ENCODE measurements around the gene MINDY1.

Gene MINDY1

DNA sequence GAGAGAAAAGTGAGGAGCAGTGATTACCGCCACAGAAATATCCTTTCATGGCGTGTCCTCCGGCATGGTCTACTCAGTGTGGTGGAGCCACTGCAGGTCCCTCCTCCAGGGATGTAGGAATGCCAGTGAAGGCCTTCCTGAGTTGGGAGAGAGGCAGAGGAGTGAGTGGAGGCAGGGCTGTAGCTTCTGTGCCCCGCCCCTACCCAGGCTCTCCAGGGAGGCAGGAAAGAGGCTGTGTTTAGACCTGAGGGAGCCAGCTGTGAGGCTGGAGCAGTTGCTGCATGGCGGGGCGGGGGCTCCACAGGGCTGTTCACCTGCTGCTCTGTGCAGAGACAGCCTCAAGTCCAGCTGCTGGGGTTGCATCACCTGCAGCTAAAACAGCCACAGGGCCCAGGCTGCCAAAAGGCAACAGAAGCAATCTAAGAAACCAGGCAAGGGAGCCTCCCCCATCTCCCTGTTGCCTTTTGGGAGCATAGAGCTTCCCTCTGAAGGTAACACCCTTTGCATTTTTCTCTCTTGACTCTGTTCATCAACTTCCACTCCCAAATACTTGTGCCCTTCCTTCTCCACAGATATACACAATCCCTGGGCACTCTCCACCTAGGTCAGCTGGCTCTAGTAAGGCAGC, 25.4 kb downstream of the MINDY1 start:
- Mint-ChIP-seq H3K9me3 (no peaks in the 10 kb centered on the region), H3K27ac (no peak overlapping the region), H3K36me3 (no peaks in the 10 kb centered on the region), H3K27me3 (no peaks in the 10 kb centered on the region), H3K4me3 (no peak overlapping the region), H3K4me1 (peaks cover 35% of the 10 kb centered on the region)

DNA sequence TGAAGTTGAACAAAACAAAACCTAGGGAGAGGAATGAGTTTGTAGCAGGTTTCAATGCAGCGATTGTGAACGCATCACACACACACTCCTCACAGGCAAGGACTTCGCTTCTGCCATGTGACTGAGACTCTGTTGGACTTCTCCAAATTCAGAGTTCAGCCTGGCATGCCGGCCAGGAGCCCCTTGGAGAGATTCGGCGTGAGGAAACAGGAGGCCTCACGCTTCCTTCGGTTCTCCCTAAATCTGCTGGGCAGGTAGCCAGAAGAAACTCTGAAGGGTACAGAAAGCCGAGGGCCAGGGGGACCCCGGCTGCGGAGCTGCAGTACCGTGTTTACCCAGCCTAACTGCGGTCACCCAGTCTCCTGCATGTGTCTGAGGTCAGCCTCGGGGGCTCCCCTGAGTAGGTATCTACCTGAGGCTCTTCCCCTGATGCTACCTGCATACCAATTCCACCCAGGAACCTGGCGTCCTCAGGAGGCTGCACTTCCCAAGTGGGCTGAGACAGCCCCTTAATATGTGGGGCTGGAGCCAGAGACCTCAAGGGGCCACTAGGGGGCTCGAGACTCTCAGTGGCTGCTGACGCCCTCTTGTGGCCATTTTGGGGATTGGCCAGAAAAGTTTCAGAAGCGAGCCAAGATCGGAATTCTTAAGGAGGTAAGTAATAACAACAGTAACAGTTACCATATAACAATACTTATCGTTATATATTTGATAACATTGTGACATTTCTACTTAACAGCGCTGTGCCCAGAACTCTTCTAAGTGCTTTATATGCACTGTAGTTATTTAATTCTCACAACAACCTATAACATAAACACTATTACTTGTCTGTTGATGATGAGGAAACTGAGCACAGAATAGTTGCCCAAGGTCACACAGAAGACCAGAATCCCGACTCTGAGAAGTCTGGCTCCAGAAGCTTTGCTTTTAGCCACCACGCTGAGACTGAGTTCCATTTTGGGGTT, 27.3 kb downstream of the MINDY1 start:
- Mint-ChIP-seq H3K36me3 (no peaks in the 10 kb centered on the region), H3K27me3 (no peaks in the 10 kb centered on the region), H3K4me3 (peak overlapping the region; percentile 47), H3K4me1 (peaks cover 45% of the 10 kb centered on the region), H3K27ac (no peak overlapping the region), H3K9me3 (no peaks in the 10 kb centered on the region)

DNA sequence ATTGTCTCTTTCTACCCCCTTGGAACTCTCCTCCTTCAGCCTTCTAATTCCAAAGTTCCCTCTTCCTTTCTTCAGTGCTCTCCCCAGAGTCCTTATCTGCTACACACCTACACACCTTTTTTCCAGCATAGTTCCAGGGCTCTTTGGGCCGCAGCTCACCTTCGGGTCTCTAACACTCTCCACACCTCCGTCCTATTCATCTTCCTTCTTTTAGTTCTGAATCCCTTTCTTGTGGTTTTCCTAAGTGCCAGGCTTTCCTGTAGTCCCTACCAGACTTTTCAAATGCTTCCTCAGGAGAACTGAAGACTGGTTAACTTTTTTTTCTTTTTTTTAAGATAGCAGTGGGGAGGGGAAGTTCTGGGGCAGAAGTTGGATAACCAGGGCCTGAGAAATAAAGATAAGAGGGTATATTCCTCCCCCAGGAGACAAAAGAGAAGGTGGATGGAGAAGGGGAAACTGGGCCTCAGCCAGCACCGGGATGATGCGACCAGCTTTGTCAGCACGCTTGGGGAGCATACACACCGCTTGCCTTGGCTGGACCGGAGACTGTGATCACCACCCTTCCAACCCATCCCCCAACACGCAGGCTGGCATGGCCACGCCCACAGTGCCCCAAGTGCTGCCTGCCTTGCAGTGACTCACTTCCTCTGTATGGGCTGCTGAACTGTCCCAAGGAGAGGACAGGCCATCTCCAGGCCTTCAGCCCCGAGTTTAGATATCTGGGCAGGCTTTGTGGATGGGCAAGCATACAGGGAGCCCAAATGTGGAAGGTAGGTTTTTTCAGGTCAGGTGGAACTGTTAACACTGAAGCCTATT, 29.6 kb downstream of the MINDY1 start:
- Mint-ChIP-seq H3K27ac (peak overlapping the region; percentile 86), H3K4me1 (peaks cover 57% of the 10 kb centered on the region), H3K9me3 (no peaks in the 10 kb centered on the region), H3K36me3 (peaks cover 4% of the 10 kb centered on the region), H3K27me3 (no peaks in the 10 kb centered on the region), H3K4me3 (peak overlapping the region; percentile 81)

DNA sequence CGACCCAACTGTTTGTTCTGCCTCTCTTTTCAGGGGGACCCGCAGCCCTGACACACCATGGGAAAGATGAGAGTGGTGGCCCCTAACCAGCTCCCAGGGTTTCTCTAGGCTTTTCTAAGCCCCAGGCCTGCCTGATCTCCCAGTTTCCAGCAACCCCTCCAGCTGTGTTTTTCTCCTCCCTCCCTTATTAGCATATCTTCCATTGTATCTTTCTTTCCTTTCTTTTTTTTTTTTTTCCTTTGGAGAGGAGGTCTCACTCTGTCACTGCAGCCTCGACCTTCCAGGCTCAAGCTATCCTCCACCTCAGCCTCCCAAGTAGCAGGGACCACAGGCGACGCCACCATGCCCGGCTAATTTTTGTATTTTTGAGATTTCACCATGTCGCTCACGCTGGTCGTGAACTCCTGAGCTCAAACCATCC, 30.3 kb downstream of the MINDY1 start:
- Mint-ChIP-seq H3K4me1 (peaks cover 64% of the 10 kb centered on the region), H3K4me3 (peak overlapping the region; percentile 81), H3K27ac (peak overlapping the region; percentile 13), H3K36me3 (peaks cover 4% of the 10 kb centered on the region), H3K9me3 (no peaks in the 10 kb centered on the region), H3K27me3 (no peaks in the 10 kb centered on the region)

DNA sequence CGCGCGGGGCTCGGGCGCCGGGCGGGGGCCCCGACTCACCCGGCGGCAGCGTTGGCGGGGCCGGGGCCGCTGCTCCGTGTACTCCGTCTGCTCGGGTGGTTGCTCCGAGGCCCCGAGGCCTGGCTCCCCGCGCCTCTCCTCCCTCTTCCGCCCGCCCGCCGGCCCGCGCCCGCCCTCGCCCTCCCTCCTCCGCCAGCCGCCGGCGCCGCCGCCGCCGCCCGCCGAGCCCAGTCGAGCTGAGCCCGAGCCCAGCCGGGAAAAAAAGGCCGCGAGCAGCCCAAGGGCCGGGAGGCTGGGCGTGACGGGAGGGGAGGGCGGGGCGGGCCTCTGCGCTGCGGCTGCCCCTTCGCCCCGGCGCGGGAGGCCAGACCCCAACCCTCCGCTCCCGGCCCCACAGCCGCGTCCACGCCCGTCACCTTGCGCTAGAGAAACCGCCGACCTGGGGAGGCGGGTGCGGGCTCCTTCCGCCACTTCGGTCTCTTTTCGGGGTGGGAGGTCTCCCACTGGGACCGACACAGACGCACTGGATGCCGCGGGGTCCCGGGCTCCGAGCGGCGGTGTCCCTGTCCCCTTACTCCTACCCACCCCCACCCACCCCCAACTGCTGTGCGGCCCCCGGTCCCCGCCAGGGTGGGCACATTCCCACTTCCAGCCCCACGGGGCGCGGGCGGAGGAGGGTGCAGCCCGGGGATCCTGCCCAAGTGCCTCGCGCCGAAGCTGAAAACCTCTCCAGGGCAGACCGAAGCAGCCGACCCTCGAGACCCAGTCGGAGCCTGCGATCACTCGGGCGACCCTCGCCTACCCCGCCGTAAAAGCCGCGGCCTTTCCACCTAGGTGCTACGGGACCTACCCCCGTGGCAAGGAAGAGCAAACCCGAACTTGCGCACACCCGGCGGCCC, 31.9 kb downstream of the MINDY1 start, which contains the start of gene CERS2:
Gene CERS2, minus strand, starts transcription at position 256 of the 899 bp plus-strand sequence. CDS start 5,745 bp downstream, outside the sequence.
- Mint-ChIP-seq H3K9me3 (no peaks in the 10 kb centered on the region), H3K4me1 (peaks cover 75% of the 10 kb centered on the region), H3K4me3 (peak within 1 kb of the TSS; percentile 90), H3K27ac (peak within 1 kb of the TSS; percentile 92), H3K36me3 (peaks cover 4% of the 10 kb centered on the region), H3K27me3 (no peaks in the 10 kb centered on the region)

DNA sequence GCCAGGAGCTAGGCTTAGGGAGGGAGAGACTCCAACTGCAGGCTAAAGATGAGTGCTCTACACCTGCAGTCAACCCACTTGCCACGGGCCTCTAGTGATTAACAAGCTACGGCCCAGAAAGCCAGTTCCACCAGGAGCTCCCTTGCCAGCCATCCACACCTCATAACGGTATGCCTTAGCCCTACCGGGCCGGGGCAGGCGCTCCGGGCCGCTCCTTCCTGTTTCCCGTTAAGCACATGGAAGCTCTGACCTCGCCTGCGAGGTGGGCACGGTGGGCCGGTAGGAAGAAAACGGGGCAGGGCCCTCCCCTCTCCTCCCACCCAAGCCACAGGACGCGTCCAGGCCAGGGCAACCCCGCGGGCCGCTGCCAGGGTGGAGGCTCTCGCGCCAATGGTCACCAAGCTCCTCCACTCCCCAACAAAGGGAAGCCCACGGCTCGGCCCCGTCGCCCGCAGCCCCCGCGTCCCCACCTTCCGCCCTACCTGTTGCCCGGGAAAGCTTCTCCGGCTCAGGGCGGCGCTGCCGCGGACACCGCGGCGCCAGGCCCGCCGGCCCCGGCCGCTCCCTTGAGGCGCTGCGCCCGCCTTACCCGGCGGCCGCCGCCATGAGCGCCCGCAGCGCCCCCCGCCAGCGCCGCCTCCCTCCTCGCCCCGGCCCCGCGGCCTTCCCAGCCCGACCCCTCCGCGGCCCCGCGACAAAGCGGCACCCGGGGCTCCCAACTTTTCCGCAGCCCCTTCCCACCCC, 32.7 kb downstream of the MINDY1 start:
- H3K4me3 Mint-ChIP-seq: peak overlapping the region; percentile 90
- peak overlapping the region; percentile 92 for H3K27ac Mint-ChIP-seq
- no peaks in the 10 kb centered on the region for H3K27me3 Mint-ChIP-seq
- peaks cover 69% of the 10 kb centered on the region for H3K4me1 Mint-ChIP-seq
- H3K9me3 Mint-ChIP-seq: no peaks in the 10 kb centered on the region
- peaks cover 4% of the 10 kb centered on the region for H3K36me3 Mint-ChIP-seq

DNA sequence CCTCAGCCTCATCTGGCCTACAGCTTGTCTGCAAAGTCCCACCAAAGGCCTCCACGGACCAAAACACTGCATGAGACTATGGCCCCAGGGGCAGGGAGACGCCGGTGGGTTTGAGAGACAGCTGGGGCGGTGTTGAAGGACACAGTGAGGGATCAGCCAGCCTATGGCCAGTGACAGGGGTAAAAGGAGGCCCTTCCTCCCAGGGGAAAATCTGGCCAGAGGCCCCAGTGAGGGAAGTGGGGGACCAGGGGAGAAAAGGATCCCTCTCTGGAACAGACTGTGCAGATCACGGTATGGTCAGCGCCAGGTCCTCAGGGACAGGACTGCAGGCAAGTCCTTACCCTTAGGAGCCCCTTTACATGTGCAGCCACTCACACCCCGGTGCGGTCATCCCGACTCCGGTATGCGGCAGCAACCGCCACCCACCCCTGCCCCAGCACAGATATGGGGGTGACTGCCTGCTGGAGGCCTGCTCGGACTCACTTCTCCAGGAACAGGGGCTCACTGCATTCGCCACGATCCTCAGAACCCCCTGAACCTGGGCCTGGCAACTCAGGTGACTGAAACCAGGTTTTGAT, 33.4 kb downstream of the MINDY1 start:
- peak overlapping the region; percentile 92 for H3K27ac Mint-ChIP-seq
- H3K27me3 Mint-ChIP-seq: no peaks in the 10 kb centered on the region
- peaks cover 4% of the 10 kb centered on the region for H3K36me3 Mint-ChIP-seq
- peak overlapping the region; percentile 90 for H3K4me3 Mint-ChIP-seq
- peaks cover 67% of the 10 kb centered on the region for H3K4me1 Mint-ChIP-seq
- H3K9me3 Mint-ChIP-seq: no peaks in the 10 kb centered on the region

DNA sequence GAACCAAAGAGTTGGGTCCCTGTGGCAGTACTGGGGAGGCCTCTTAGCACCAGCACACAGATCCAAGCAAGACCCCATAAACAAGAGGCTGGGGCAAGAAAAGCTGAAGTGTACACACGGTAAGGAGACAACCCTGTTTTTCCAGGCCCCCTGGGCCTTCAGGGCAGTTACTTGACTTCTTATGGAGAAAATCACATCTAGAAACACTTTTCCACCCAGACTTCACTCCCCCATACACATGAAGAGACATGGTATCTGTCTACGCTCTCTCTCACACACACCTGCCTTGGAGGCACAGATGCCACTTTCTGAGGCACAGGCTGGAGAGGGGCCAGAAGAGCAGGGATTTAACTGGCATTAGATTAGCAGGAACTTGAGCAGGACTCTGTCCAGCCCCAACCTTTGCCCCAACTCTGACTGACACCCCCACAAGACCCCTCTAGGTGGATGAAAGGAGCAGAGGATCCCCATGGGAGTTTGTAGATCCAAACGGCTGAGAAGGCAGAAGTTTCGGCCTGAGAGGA, 34.2 kb downstream of the MINDY1 start:
- Mint-ChIP-seq H3K9me3 (no peaks in the 10 kb centered on the region), H3K27me3 (no peaks in the 10 kb centered on the region), H3K36me3 (peaks cover 6% of the 10 kb centered on the region), H3K4me3 (peak overlapping the region; percentile 90), H3K27ac (peak overlapping the region; percentile 72), H3K4me1 (peaks cover 58% of the 10 kb centered on the region)

DNA sequence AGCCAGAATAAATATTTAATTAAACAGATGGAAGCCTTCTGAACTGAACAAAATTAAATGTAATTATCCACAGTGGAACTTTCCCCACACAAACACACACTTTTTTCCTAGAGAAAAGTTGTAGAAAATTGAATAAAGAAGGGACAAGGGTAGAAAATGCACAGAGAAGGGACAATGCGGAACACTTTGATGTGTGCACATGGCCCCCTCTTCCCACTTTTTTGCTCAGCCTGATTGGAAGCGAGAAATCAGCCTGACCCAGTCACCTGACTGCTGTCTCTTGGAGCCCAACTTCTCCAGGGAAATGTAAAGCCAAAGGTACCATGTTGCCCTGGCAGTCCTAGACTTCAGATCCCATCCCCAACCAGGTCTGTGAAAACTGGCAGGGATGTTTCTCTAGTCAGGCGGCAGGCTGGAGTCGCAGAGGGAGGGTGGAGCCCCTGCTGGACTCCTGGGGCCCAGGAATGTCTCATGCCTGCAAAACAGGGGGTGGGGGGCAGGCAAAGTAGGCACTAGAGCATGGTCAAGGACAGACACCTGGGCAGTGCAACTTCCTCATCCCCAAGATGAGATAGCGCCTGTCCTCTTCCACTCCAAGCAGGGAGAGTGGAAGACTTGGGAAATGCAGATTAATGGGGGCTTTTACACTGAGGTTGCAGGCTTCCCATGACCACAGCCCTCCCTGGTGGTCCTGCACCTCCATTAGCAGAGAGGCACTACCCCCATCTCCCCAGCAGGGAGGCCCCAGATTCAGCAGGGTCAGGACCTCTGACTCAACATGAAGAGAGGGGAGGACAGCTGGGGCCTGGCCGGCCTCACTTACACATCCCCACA, 34.9 kb downstream of the MINDY1 start:
- Mint-ChIP-seq H3K9me3 (no peaks in the 10 kb centered on the region), H3K4me1 (peaks cover 51% of the 10 kb centered on the region), H3K36me3 (peaks cover 7% of the 10 kb centered on the region), H3K27ac (peak overlapping the region; percentile 72), H3K27me3 (no peaks in the 10 kb centered on the region), H3K4me3 (peak overlapping the region; percentile 90)

DNA sequence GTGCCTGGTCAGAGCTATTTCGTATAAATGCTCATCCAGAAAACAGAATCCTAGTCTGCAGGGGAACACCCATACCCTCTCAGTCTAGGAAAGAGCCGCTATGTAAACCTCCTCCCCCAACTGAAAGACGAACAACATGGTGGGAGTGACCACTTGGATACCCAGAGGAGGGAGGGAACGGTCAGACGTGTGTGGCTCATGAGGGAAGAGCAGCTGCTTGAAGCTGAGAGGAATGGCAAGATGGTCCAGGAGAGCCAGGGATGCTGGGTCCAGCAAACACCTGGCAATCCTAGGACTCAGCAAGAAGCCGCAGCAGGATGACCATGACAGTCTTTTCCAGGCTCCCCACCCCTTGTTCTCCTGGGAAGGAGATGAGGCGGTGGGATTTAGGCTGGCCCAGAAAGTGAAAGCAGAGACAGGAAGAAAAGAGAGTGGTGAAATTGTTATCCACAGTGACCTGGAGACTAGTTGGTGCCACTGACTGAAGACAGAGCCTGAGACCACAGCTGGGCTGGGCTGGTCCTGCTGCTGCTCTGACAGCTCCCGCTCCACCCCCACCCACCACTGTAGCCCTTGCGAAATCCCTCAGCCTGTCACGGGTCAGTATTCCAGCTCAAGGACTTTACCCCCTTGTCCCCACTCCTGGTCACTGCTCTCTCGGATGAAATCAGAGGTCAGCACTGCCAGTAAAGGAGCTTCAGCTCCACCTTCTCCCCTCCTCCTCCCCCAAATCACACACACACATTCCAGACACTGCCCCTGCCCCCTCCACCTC, 35.7 kb downstream of the MINDY1 start:
- Mint-ChIP-seq H3K27ac (peak overlapping the region; percentile 86), H3K27me3 (no peaks in the 10 kb centered on the region), H3K4me1 (peaks cover 43% of the 10 kb centered on the region), H3K36me3 (peaks cover 13% of the 10 kb centered on the region), H3K9me3 (no peaks in the 10 kb centered on the region), H3K4me3 (peak overlapping the region; percentile 15)

DNA sequence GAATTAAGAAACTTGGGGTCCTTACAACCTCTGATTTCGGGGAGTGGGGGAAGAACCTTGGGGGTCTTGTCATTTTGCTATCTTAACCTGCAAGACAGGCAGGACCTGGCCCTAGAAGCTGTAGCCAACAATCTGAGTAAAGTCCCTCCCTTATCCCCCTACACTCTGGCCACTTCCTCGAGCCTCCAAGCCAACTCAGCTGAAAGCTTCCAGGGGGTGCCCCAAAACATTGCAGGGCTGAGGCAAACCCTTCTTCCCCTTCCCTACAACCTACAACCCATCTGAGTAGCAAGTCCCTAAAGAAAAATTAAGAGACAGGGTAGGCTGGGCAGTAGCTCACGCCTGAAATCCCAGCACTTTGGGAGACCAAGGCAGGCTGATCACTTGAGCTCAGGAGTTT, 37.1 kb downstream of the MINDY1 start:
- no peak overlapping the region for H3K27ac Mint-ChIP-seq
- no peak overlapping the region for H3K4me3 Mint-ChIP-seq
- H3K9me3 Mint-ChIP-seq: no peaks in the 10 kb centered on the region
- peaks cover 13% of the 10 kb centered on the region for H3K36me3 Mint-ChIP-seq
- H3K27me3 Mint-ChIP-seq: no peaks in the 10 kb centered on the region
- H3K4me1 Mint-ChIP-seq: peaks cover 36% of the 10 kb centered on the region

DNA sequence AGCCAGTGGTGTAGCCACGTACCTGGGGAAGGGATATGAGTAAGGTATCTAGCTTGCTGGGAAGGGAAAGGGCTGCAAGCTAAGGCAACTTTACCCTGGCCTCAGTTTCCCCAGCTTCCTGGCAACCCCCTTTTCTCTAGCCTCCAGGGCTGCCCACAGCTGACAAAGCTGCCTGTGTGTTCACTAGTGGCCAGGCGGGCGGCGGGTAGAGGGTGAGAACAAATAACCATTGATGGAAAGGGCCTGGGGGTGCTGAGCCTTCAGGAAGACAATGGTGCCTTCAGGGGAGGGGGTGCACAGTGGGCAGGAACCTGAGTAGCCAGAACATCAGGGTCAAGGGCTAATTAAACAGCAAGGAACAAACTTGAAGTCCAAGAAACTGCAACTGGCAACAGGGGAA, 38.2 kb downstream of the MINDY1 start:
- Mint-ChIP-seq H3K4me3 (no peak overlapping the region), H3K36me3 (peaks cover 15% of the 10 kb centered on the region), H3K27me3 (no peaks in the 10 kb centered on the region), H3K4me1 (peaks cover 36% of the 10 kb centered on the region), H3K27ac (peak overlapping the region; percentile 93), H3K9me3 (no peaks in the 10 kb centered on the region)

Measured in activated naive CD4-positive, alpha-beta T cell treated with anti-CD3 and anti-CD28 coated beads, Interleukin-2, amount 50 U/mL, for 24 hours (primary cell).